ENCODE data around the gene PLXNA2.

The PLXNA2 gene

GRCh38 chr1:207978441-207978840, 265.7 kb downstream of the PLXNA2 start:
- ATAC-seq (ENCODE audit: insufficient read depth, low read depth), result no peak
- H3K9me3 ChIP-seq (ENCODE audit: insufficient read depth, low read length, severe bottlenecking), result no peaks in the 10 kb centered on the region
- H3K4me2 ChIP-seq (ENCODE audit: insufficient read depth, low read length), result no peak overlapping the region
- no peaks in the 10 kb centered on the region for H3K36me3 ChIP-seq (ENCODE audit: insufficient read depth, low read length)
- H3K4me1 ChIP-seq (ENCODE audit: insufficient read depth, low read length), result no peaks in the 10 kb centered on the region
- TF ChIP-seq CTCF (IDR thresholded peaks at IDR 0.05; ENCODE audit: borderline replicate concordance, extremely low read depth, low read length, poor library complexity, severe bottlenecking), result no peak
- TF ChIP-seq EZH2 (IDR thresholded peaks at IDR 0.05; ENCODE audit: borderline replicate concordance, low read depth, low read length, severe bottlenecking), result no peak
- no peak overlapping the region for H3K9ac ChIP-seq (ENCODE audit: low read depth, low read length)
- DNase-seq, result no peak
- H3K27ac ChIP-seq (ENCODE audit: low read length), result no peak overlapping the region
- peaks cover 8% of the 10 kb centered on the region for H3K27me3 ChIP-seq (ENCODE audit: insufficient read depth, low read length, poor library complexity)
- no peak overlapping the region for H3K4me3 ChIP-seq (ENCODE audit: low read depth in 1 of 2, low read length in 2 of 2)
- H3K79me2 ChIP-seq (ENCODE audit: insufficient read depth, low read length), result no peaks in the 10 kb centered on the region
- H4K20me1 ChIP-seq (ENCODE audit: insufficient read depth, low read length), result no peaks in the 10 kb centered on the region
- H2AFZ ChIP-seq (ENCODE audit: low read depth, low read length), result no peak overlapping the region

- Histone ChIP-seq H3K4me1 (ENCODE audit: insufficient read depth, low read length) (no peaks in the 10 kb centered on the region), H3K79me2 (ENCODE audit: insufficient read depth, low read length) (no peaks in the 10 kb centered on the region), H3K4me2 (ENCODE audit: insufficient read depth, low read length) (no peak overlapping the region), H4K20me1 (ENCODE audit: insufficient read depth, low read length) (no peaks in the 10 kb centered on the region), H3K9ac (ENCODE audit: low read depth, low read length) (no peak overlapping the region), H3K27me3 (ENCODE audit: insufficient read depth, low read length, poor library complexity) (peaks cover 13% of the 10 kb centered on the region), H3K4me3 (ENCODE audit: low read depth in 1 of 2, low read length in 2 of 2) (no peak overlapping the region), H3K9me3 (ENCODE audit: insufficient read depth, low read length, severe bottlenecking) (no peaks in the 10 kb centered on the region), H2AFZ (ENCODE audit: low read depth, low read length) (no peak overlapping the region), H3K36me3 (ENCODE audit: insufficient read depth, low read length) (no peaks in the 10 kb centered on the region), H3K27ac (ENCODE audit: low read length) (no peak overlapping the region)
- no peak for TF ChIP-seq EZH2 (IDR thresholded peaks at IDR 0.05; ENCODE audit: borderline replicate concordance, low read depth, low read length, severe bottlenecking)
- TF ChIP-seq CTCF (IDR thresholded peaks at IDR 0.05; ENCODE audit: borderline replicate concordance, extremely low read depth, low read length, poor library complexity, severe bottlenecking), result no peak
- DNase-seq (no peak), ATAC-seq (ENCODE audit: insufficient read depth, low read depth) (no peak)
These were observed 266.3 kb downstream of the PLXNA2 start for GRCh38 chr1:207977876-207978275.

- Histone ChIP-seq H4K20me1 (ENCODE audit: insufficient read depth, low read length) (no peaks in the 10 kb centered on the region), H3K9ac (ENCODE audit: low read depth, low read length) (no peak overlapping the region), H3K79me2 (ENCODE audit: insufficient read depth, low read length) (no peaks in the 10 kb centered on the region), H3K27ac (ENCODE audit: low read length) (no peak overlapping the region), H3K36me3 (ENCODE audit: insufficient read depth, low read length) (no peaks in the 10 kb centered on the region), H3K27me3 (ENCODE audit: insufficient read depth, low read length, poor library complexity) (peaks cover 25% of the 10 kb centered on the region), H3K9me3 (ENCODE audit: insufficient read depth, low read length, severe bottlenecking) (no peaks in the 10 kb centered on the region), H2AFZ (ENCODE audit: low read depth, low read length) (no peak overlapping the region), H3K4me3 (ENCODE audit: low read depth in 1 of 2, low read length in 2 of 2) (no peak overlapping the region), H3K4me1 (ENCODE audit: insufficient read depth, low read length) (no peaks in the 10 kb centered on the region), H3K4me2 (ENCODE audit: insufficient read depth, low read length) (no peak overlapping the region)
- DNase-seq, result no peak
- no peak for ATAC-seq (ENCODE audit: insufficient read depth, low read depth)
- TF ChIP-seq CTCF (IDR thresholded peaks at IDR 0.05; ENCODE audit: borderline replicate concordance, extremely low read depth, low read length, poor library complexity, severe bottlenecking), result no peak
- no peak for TF ChIP-seq EZH2 (IDR thresholded peaks at IDR 0.05; ENCODE audit: borderline replicate concordance, low read depth, low read length, severe bottlenecking)
These were observed 270.2 kb downstream of the PLXNA2 start for GRCh38 chr1:207973898-207974568.
